ENCODE results near the gene YIPF1.

YIPF1 gene

GRCh38 chr1:53909946-53910345 is 20.3 kb upstream of the YIPF1 start:
- DNase-seq (ENCODE audit: low read depth in 2 of 2), result peak in 1 of 2 donors; percentile 30
- no peak for TF ChIP-seq CTCF (IDR thresholded peaks at IDR 0.05; ENCODE audit: low read depth, low read length)
- H3K4me3 ChIP-seq (replicated peaks in 1 of 2; ENCODE audit: low read depth in 2 of 2, low read length in 2 of 2), result no peak overlapping the region

- DNase-seq (ENCODE audit: low read depth in 2 of 2), result no peak
- TF ChIP-seq CTCF (IDR thresholded peaks at IDR 0.05; ENCODE audit: low read depth, low read length), result no peak
- H3K4me3 ChIP-seq (replicated peaks in 1 of 2; ENCODE audit: low read depth in 2 of 2, low read length in 2 of 2), result no peak overlapping the region
Measured at GRCh38 chr1:53906121-53906520, 16.5 kb upstream of the YIPF1 start.

- H3K4me3 ChIP-seq (replicated peaks in 1 of 2; ENCODE audit: low read depth in 2 of 2, low read length in 2 of 2), result no peak overlapping the region
- DNase-seq (ENCODE audit: low read depth in 2 of 2), result no peak
- TF ChIP-seq CTCF (IDR thresholded peaks at IDR 0.05; ENCODE audit: low read depth, low read length), result no peak
Measured at GRCh38 chr1:53905509-53905908, 15.9 kb upstream of the YIPF1 start.

- no peak overlapping the region for H3K4me3 ChIP-seq (replicated peaks in 1 of 2; ENCODE audit: low read depth in 2 of 2, low read length in 2 of 2)
- TF ChIP-seq CTCF (IDR thresholded peaks at IDR 0.05; ENCODE audit: low read depth, low read length), result no peak
- no peak for DNase-seq (ENCODE audit: low read depth in 2 of 2)
Measured at GRCh38 chr1:53902235-53903138, 12.9 kb upstream of the YIPF1 start.

GRCh38 chr1:53899708-53900107 is 10.1 kb upstream of the YIPF1 start:
- DNase-seq (ENCODE audit: low read depth in 2 of 2), result no peak
- no peak for TF ChIP-seq CTCF (IDR thresholded peaks at IDR 0.05; ENCODE audit: low read depth, low read length)
- H3K4me3 ChIP-seq (replicated peaks in 1 of 2; ENCODE audit: low read depth in 2 of 2, low read length in 2 of 2), result no peak overlapping the region

- no peak overlapping the region for H3K4me3 ChIP-seq (replicated peaks in 1 of 2; ENCODE audit: low read depth in 2 of 2, low read length in 2 of 2)
- DNase-seq (ENCODE audit: low read depth in 2 of 2), result peak in 1 of 2 donors; percentile 69
- no peak for TF ChIP-seq CTCF (IDR thresholded peaks at IDR 0.05; ENCODE audit: low read depth, low read length)
Measured at GRCh38 chr1:53899206-53899628, 9.6 kb upstream of the YIPF1 start.

Data from cardiac fibroblast (primary cell).